ENCODE results near the gene JAZF1.

DNA sequence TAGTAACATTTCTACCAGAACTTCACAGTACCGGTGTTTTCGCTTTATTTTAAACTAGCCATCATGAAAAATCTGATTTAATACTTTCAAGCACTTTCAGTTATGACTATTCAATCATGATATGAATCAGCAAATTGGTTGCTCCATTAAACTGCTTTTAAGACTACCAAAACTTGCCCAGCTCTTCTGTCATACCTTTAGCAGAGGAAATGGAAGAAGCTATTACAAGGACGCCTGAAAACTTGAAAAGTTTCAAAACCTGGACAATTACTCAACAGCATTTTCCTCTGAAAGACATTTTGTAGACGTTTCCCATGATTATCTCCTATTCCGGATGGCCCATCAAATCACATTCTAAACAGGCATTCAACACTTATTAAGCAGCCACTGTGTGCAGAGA lies 2.0 kb downstream of the JAZF1 start:
- TF ChIP-seq, protein P1, sequence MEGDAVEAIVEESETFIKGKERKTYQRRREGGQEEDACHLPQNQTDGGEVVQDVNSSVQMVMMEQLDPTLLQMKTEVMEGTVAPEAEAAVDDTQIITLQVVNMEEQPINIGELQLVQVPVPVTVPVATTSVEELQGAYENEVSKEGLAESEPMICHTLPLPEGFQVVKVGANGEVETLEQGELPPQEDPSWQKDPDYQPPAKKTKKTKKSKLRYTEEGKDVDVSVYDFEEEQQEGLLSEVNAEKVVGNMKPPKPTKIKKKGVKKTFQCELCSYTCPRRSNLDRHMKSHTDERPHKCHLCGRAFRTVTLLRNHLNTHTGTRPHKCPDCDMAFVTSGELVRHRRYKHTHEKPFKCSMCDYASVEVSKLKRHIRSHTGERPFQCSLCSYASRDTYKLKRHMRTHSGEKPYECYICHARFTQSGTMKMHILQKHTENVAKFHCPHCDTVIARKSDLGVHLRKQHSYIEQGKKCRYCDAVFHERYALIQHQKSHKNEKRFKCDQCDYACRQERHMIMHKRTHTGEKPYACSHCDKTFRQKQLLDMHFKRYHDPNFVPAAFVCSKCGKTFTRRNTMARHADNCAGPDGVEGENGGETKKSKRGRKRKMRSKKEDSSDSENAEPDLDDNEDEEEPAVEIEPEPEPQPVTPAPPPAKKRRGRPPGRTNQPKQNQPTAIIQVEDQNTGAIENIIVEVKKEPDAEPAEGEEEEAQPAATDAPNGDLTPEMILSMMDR (IDR thresholded peaks at IDR 0.05), result no peak
- no peak for TF ChIP-seq POLR2A (IDR thresholded peaks at IDR 0.05)

Data from breast epithelium (tissue), 3 donors.